Measurements from ENCODE around the gene TNFRSF6B.

- TF ChIP-seq CTCF (conservative IDR thresholded peaks at IDR 0.05 in 1 of 2, IDR thresholded peaks at IDR 0.05 in 1 of 2; ENCODE audit: low read depth in 1 of 2, low read length in 2 of 2), result no peak
- no peak for TF ChIP-seq EZH2 (IDR thresholded peaks at IDR 0.05; ENCODE audit: low read length, missing control alignments)
Measured at GRCh38 chr20:63653041-63653973, 43.1 kb upstream of the TNFRSF6B start, which contains the start of gene STMN3.

Measured in fibroblast of lung (primary cell).